Measurements from ENCODE around the gene FNIP1. TPM values are rescaled to one million over a fixed set of nuclear protein-coding genes. Genes with fewer than 3 reads are reported as not detected.

Gene FNIP1
- polyA plus RNA-seq, 1 donor from 2014 or later = 18.1 TPM

DNA sequence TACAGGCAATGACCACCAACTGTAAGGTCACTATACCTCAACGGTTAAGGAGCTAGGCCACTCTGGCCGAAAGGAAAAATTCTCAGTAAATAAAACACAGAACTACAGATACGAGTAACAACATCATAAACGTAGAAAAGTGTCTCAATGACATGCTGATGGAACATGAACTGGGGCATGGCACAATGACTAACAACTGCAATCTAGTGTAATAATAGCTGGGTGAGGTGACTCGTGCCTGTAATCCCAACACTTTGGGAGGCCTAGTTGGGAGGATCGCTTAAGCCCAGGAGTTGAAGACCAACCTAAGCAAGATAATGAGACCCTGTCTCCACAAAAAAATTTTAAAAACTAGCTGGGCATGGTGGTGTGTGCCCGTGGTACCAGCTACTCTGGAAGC lies 152.0 kb downstream of the FNIP1 start:
- no peak overlapping the region for H3K27ac ChIP-seq (ENCODE audit: low read length)

GRCh38 chr5:131644370-131644769 lies 152.4 kb downstream of the FNIP1 start:
- no peaks in the 10 kb centered on the region for H3K79me2 ChIP-seq (replicated peaks; ENCODE audit: insufficient read depth, low read length)
- no peak overlapping the region for H3K27ac ChIP-seq (ENCODE audit: low read length)
- H3F3A ChIP-seq (ENCODE audit: insufficient read depth, low read length, poor library complexity, severe bottlenecking) = no peaks in the 10 kb centered on the region
- H3K4me2 ChIP-seq (ENCODE audit: low read length) = no peak overlapping the region
- H3K9me2 ChIP-seq (ENCODE audit: insufficient read depth, low read length) = no peaks in the 10 kb centered on the region
- no peak overlapping the region for H2AFZ ChIP-seq (ENCODE audit: low read depth, low read length)
- H3K36me3 ChIP-seq (ENCODE audit: insufficient read depth, low read length) = peaks cover 6% of the 10 kb centered on the region
- no peak overlapping the region for H3K4me3 ChIP-seq (ENCODE audit: low read length)
- TF ChIP-seq EZH2 (IDR thresholded peaks at IDR 0.05; ENCODE audit: borderline replicate concordance, insufficient read depth, low read length, poor library complexity, severe bottlenecking) (no peak), EP300 (conservative IDR thresholded peaks at IDR 0.05; ENCODE audit: poor library complexity, severe bottlenecking) (no peak), RAD21 (conservative IDR thresholded peaks at IDR 0.05) (no peak), POLR2AphosphoS5 (IDR thresholded peaks at IDR 0.05) (no peak)
- no peaks in the 10 kb centered on the region for H3K27me3 ChIP-seq (ENCODE audit: insufficient read depth, low read depth, low read length)
- H3K9me3 ChIP-seq (ENCODE audit: low read length) = no peaks in the 10 kb centered on the region
- no peak overlapping the region for H3K9ac ChIP-seq (ENCODE audit: low read length)
- no peaks in the 10 kb centered on the region for H4K20me1 ChIP-seq (ENCODE audit: insufficient read depth)

More for the DNA sequence above, 152.0 kb downstream of the FNIP1 start:
- H3K9me3 ChIP-seq (ENCODE audit: low read length) = no peaks in the 10 kb centered on the region
- H3K79me2 ChIP-seq (replicated peaks; ENCODE audit: insufficient read depth, low read length) = no peaks in the 10 kb centered on the region
- H3K9ac ChIP-seq (ENCODE audit: low read length) = no peak overlapping the region
- H3K9me2 ChIP-seq (ENCODE audit: insufficient read depth, low read length) = no peaks in the 10 kb centered on the region
- TF ChIP-seq EZH2 (IDR thresholded peaks at IDR 0.05; ENCODE audit: borderline replicate concordance, insufficient read depth, low read length, poor library complexity, severe bottlenecking) (no peak), SMC3 (conservative IDR thresholded peaks at IDR 0.05; ENCODE audit: poor library complexity) (no peak), POLR2AphosphoS5 (IDR thresholded peaks at IDR 0.05) (no peak), RAD21 (conservative IDR thresholded peaks at IDR 0.05) (no peak)
- no peaks in the 10 kb centered on the region for H3F3A ChIP-seq (ENCODE audit: insufficient read depth, low read length, poor library complexity, severe bottlenecking)
- no peaks in the 10 kb centered on the region for H4K20me1 ChIP-seq (ENCODE audit: insufficient read depth)
- H3K4me2 ChIP-seq (ENCODE audit: low read length) = no peak overlapping the region
- H3K4me3 ChIP-seq (ENCODE audit: low read length) = no peak overlapping the region
- peaks cover 6% of the 10 kb centered on the region for H3K36me3 ChIP-seq (ENCODE audit: insufficient read depth, low read length)
- no peak overlapping the region for H2AFZ ChIP-seq (ENCODE audit: low read depth, low read length)
- no peaks in the 10 kb centered on the region for H3K27me3 ChIP-seq (ENCODE audit: insufficient read depth, low read depth, low read length)

DNA sequence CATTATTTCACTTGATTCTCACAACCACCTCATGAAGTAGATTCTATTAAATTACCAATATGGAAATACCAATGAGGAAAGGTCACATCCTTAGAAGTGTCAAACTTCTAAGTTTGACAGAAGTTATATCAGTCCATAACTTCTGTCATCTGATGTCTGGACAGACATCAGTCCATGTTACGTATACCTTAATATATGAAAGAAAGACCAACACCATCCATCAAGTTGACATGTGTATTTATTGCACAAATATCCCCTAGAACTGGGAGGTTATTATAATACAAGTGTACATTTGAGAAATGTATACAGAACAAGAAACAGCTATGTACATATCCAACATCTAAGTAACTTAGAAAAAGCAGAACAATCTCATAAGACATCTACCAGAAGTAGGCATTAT lies 155.3 kb downstream of the FNIP1 start:
- no peaks in the 10 kb centered on the region for H3K27me3 ChIP-seq (ENCODE audit: insufficient read depth, low read depth, low read length)
- H3F3A ChIP-seq (ENCODE audit: insufficient read depth, low read length, poor library complexity, severe bottlenecking) = no peaks in the 10 kb centered on the region
- no peak overlapping the region for H3K4me2 ChIP-seq (ENCODE audit: low read length)
- no peaks in the 10 kb centered on the region for H3K9me3 ChIP-seq (ENCODE audit: low read length)
- no peaks in the 10 kb centered on the region for H3K9me2 ChIP-seq (ENCODE audit: insufficient read depth, low read length)
- no peak overlapping the region for H3K9ac ChIP-seq (ENCODE audit: low read length)
- no peak overlapping the region for H3K27ac ChIP-seq (ENCODE audit: low read length)
- no peak for TF ChIP-seq REST (IDR thresholded peaks at IDR 0.05; ENCODE audit: borderline replicate concordance)
- no peak for TF ChIP-seq SMC3 (conservative IDR thresholded peaks at IDR 0.05; ENCODE audit: poor library complexity)
- no peak overlapping the region for H3K4me3 ChIP-seq (ENCODE audit: low read length)
- H3K79me2 ChIP-seq (replicated peaks; ENCODE audit: insufficient read depth, low read length) = no peaks in the 10 kb centered on the region
- no peaks in the 10 kb centered on the region for H3K36me3 ChIP-seq (ENCODE audit: insufficient read depth, low read length)
- H2AFZ ChIP-seq (ENCODE audit: low read depth, low read length) = no peak overlapping the region
- H4K20me1 ChIP-seq (ENCODE audit: insufficient read depth) = no peaks in the 10 kb centered on the region

All from neural cell (in vitro differentiated cells).